BJ (cell line): ENCODE data around the gene NKX1-2. TPM values are rescaled to one million over a fixed set of nuclear protein-coding genes. Genes with fewer than 3 reads are reported as not detected.

Experiments
- CTCF ChIA-PET: fragments of 350-600 bp; formaldehyde crosslinking; extraction: SDS; loops from one replicate; lab custom pipeline; 2021; ENCODE audit warnings: antibody characterized with exemption, inconsistent platforms; lab: Yijun Ruan, JAX
- POLR2A ChIA-PET: fragments of 300-600 bp; sonication (Branson Sonifier 250); formaldehyde crosslinking; extraction: SDS; loops from one replicate; lab custom pipeline; 2021; ENCODE audit warnings: antibody characterized with exemption; lab: Charles Lee
- DNase-seq: peaks from one replicate; pipeline ENCODE4 v3.0.0-alpha.2; 2011; ENCODE audit warnings: low read depth
- H3K27me3 ChIP-seq: 2 replicates; pipeline ENCODE4 v1.6.0; 2011; ENCODE audit warnings: low read length; ENCODE audit not compliant: control insufficient read depth, insufficient read depth
- H3K36me3 ChIP-seq: 2 replicates; pipeline ENCODE4 v1.5.1; 2011; ENCODE audit warnings: low read length; ENCODE audit not compliant: control insufficient read depth, insufficient read depth
- H3K4me3 ChIP-seq: 2 replicates; pipeline ENCODE4 v1.5.1; 2011; ENCODE audit warnings: low read depth, mild to moderate bottlenecking, control low read depth, low read length
- CTCF ChIP-seq: IDR thresholded peaks from 2 replicates; pipeline ENCODE4 v1.5.1; 2011; ENCODE audit warnings: low read depth, mild to moderate bottlenecking, control low read depth, inconsistent platforms, low read length, moderate library complexity; ENCODE audit not compliant: insufficient read depth
- polyA plus RNA-seq: library from polyadenylated mRNA; depleted of rRNA; stranded (reverse); fragments of >200 nt; gene quantifications from 2 replicates; pipeline ENCODE4 v1.2.3, GENCODE V29; 2011

Gene NKX1-2
- polyA plus RNA-seq, 1 experiment: not detected

GRCh38 chr10:124476043-124476725 lies 26.3 kb upstream of the NKX1-2 start:
- no peak for TF ChIP-seq CTCF
- Histone ChIP-seq H3K27me3 (no peaks in the 10 kb centered on the region), H3K4me3 (no peak overlapping the region), H3K36me3 (no peaks in the 10 kb centered on the region)
- ChIA-PET CTCF (no interaction called here), POLR2A (no interaction called here)
- no peak for DNase-seq

GRCh38 chr10:124474514-124475070 lies 24.8 kb upstream of the NKX1-2 start:
- H3K4me3 ChIP-seq: no peak overlapping the region
- ChIA-PET POLR2A (no interaction called here), CTCF (no interaction called here)
- no peaks in the 10 kb centered on the region for H3K27me3 ChIP-seq
- no peaks in the 10 kb centered on the region for H3K36me3 ChIP-seq
- DNase-seq: no peak
- TF ChIP-seq CTCF: no peak

- ChIA-PET CTCF (interaction anchor here (0.8 to 1.3 kb wide), 2 partner anchors 12 to 27 kb away, joined by 4 read pairs; partner anchors contain the start of gene LHPP), POLR2A (no interaction called here)
- no peak for TF ChIP-seq CTCF
- DNase-seq: no peak
- H3K4me3 ChIP-seq: no peak overlapping the region
- H3K36me3 ChIP-seq: no peaks in the 10 kb centered on the region
- no peaks in the 10 kb centered on the region for H3K27me3 ChIP-seq
These were observed 23.2 kb upstream of the NKX1-2 start for GRCh38 chr10:124473070-124473469.

- POLR2A ChIA-PET: no interaction called here
- no peaks in the 10 kb centered on the region for H3K27me3 ChIP-seq
- H3K36me3 ChIP-seq: no peaks in the 10 kb centered on the region
- CTCF ChIA-PET: interaction anchor here (1.0 to 1.3 kb wide), 2 partner anchors 11 to 439 kb away, joined by 3 to 4 read pairs; partner anchors contain the start of gene LHPP
- no peak for TF ChIP-seq CTCF
- no peak overlapping the region for H3K4me3 ChIP-seq
- no peak for DNase-seq
These were observed 22.2 kb upstream of the NKX1-2 start for GRCh38 chr10:124472071-124472470.

GRCh38 chr10:124470544-124471434 lies 21.0 kb upstream of the NKX1-2 start:
- no peaks in the 10 kb centered on the region for H3K27me3 ChIP-seq
- CTCF ChIA-PET: no interaction called here
- no peaks in the 10 kb centered on the region for H3K36me3 ChIP-seq
- no peak for TF ChIP-seq CTCF
- POLR2A ChIA-PET: no interaction called here
- no peak overlapping the region for H3K4me3 ChIP-seq
- no peak for DNase-seq
